Mammary epithelial cell (primary cell): ENCODE results near the gene WNK1.

ENCODE experiments used
- EZH2 ChIP-seq: IDR thresholded peaks from 2 replicates; pipeline ENCODE4 v1.6.1; 2012; ENCODE audit warnings: low read length, inconsistent platforms, borderline replicate concordance
- TF ChIP-seq, protein P1 (sequence below), 2 donors: IDR thresholded peaks in 1 of 2; conservative IDR thresholded peaks in 1 of 2; 2 replicates each; pipeline ENCODE4 v1.5.1; 2011 to 2012; ENCODE audit warnings: inconsistent platforms in 2 of 2, low read length in 2 of 2, mild to moderate bottlenecking in 2 of 2, control low read depth in 1 of 2, low read depth in 1 of 2; ENCODE audit not compliant: insufficient read depth in 1 of 2; ENCODE audit errors: extremely low read depth in 1 of 2

DNA sequence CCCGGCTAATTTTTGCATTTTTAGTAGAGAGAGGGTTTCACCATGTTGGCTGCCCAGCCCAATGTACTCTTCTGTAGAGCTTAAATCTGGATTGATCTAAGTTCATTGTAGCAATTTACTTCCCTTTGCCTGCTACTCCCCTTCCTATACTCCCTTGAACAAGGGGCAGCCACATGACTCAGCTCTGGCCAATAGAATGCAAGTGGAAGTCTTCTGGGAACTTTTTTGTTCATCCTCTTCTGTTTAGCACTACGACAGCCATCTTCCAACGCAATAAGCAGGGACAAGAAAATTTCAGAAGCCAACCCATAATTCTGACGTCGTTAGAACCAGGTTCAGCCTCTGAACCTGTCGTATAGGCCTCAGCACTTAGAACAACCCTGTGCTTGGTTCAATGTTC is 203.6 kb downstream of the WNK1 start:
- TF ChIP-seq, protein P1, sequence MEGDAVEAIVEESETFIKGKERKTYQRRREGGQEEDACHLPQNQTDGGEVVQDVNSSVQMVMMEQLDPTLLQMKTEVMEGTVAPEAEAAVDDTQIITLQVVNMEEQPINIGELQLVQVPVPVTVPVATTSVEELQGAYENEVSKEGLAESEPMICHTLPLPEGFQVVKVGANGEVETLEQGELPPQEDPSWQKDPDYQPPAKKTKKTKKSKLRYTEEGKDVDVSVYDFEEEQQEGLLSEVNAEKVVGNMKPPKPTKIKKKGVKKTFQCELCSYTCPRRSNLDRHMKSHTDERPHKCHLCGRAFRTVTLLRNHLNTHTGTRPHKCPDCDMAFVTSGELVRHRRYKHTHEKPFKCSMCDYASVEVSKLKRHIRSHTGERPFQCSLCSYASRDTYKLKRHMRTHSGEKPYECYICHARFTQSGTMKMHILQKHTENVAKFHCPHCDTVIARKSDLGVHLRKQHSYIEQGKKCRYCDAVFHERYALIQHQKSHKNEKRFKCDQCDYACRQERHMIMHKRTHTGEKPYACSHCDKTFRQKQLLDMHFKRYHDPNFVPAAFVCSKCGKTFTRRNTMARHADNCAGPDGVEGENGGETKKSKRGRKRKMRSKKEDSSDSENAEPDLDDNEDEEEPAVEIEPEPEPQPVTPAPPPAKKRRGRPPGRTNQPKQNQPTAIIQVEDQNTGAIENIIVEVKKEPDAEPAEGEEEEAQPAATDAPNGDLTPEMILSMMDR (conservative IDR thresholded peaks at IDR 0.05 in 1 of 2, IDR thresholded peaks at IDR 0.05 in 1 of 2; ENCODE audit: extremely low read depth in 1 of 2, insufficient read depth in 1 of 2, low read depth in 1 of 2, low read length in 2 of 2), result no peak
- no peak for TF ChIP-seq EZH2
